Astrocyte (in vitro differentiated cells and primary cell): ENCODE measurements around the gene REG3G. TPM values are rescaled to one million over a fixed set of nuclear protein-coding genes. Genes with fewer than 3 reads are reported as not detected.
A peak's percentile ranks its signal among the peaks of the same experiment; 100 is the strongest.

Experiments
- DNase-seq: peaks from one replicate; pipeline ENCODE4 v3.0.0-alpha.2; 2010; ENCODE audit warnings: low read depth
- FAIRE-seq: peaks from 2 replicates; lab custom pipeline; 2011; peaks lifted over from hg19 to GRCh38; lab: Jason Lieb, UNC
- H2AFZ ChIP-seq: 2 replicates; pipeline ENCODE4 v1.6.0; 2012; ENCODE audit warnings: low read depth, low read length, inconsistent platforms
- H3K27ac ChIP-seq: 2 replicates; pipeline ENCODE4 v1.5.1; 2011; ENCODE audit warnings: low read depth, low read length, inconsistent platforms
- H3K27me3 ChIP-seq: 2 replicates; pipeline ENCODE4 v1.6.0; 2011; ENCODE audit warnings: low read length, inconsistent platforms; ENCODE audit not compliant: insufficient read depth
- H3K36me3 ChIP-seq: 2 replicates; pipeline ENCODE4 v1.5.1; 2011; ENCODE audit warnings: low read length, inconsistent platforms; ENCODE audit not compliant: insufficient read depth
- H3K4me1 ChIP-seq: 2 replicates; pipeline ENCODE4 v1.5.1; 2011; ENCODE audit warnings: low read length, inconsistent platforms; ENCODE audit not compliant: insufficient read depth
- H3K4me2 ChIP-seq: 2 replicates; pipeline ENCODE4 v1.6.0; 2012; ENCODE audit warnings: low read length, inconsistent platforms
- H3K4me3 ChIP-seq: 2 replicates; pipeline ENCODE4 v1.5.1; 2011; ENCODE audit warnings: low read depth, mild to moderate bottlenecking, low read length, inconsistent platforms; ENCODE audit not compliant: insufficient read depth
- H3K79me2 ChIP-seq: 2 replicates; pipeline ENCODE4 v1.6.0; 2012; ENCODE audit warnings: mild to moderate bottlenecking, low read length, inconsistent platforms; ENCODE audit not compliant: insufficient read depth
- H3K9ac ChIP-seq: 2 replicates; pipeline ENCODE4 v1.6.0; 2012; ENCODE audit warnings: mild to moderate bottlenecking, low read length, inconsistent platforms
- H3K9me3 ChIP-seq: 2 replicates; pipeline ENCODE4 v1.5.1; 2012; ENCODE audit warnings: low read depth, mild to moderate bottlenecking, low read length, inconsistent platforms; ENCODE audit not compliant: insufficient read depth
- H4K20me1 ChIP-seq: 2 replicates; pipeline ENCODE4 v1.6.0; 2012; ENCODE audit warnings: low read length, inconsistent platforms; ENCODE audit not compliant: insufficient read depth
- H3K27ac Mint-ChIP-seq: one replicate; pipeline ENCODE4 v1.8.0; 2021; ENCODE audit warnings: mild to moderate bottlenecking, mixed read lengths; ENCODE audit not compliant: unreplicated experiment
- H3K27me3 Mint-ChIP-seq: one replicate; pipeline ENCODE4 v1.8.0; 2021; ENCODE audit warnings: low read depth, mixed read lengths; ENCODE audit not compliant: unreplicated experiment
- H3K36me3 Mint-ChIP-seq: one replicate; pipeline ENCODE4 v1.8.0; 2021; ENCODE audit warnings: low read depth, mixed read lengths; ENCODE audit not compliant: unreplicated experiment
- H3K4me1 Mint-ChIP-seq: one replicate; pipeline ENCODE4 v1.8.0; 2021; ENCODE audit warnings: low read depth, mixed read lengths; ENCODE audit not compliant: unreplicated experiment
- H3K4me3 Mint-ChIP-seq: one replicate; pipeline ENCODE4 v1.8.0; 2021; ENCODE audit warnings: mild to moderate bottlenecking, moderate library complexity, mixed read lengths; ENCODE audit not compliant: unreplicated experiment
- H3K9me3 Mint-ChIP-seq: one replicate; pipeline ENCODE4 v1.8.0; 2021; ENCODE audit warnings: mild to moderate bottlenecking, mixed read lengths; ENCODE audit not compliant: unreplicated experiment
- EZH2 ChIP-seq: IDR thresholded peaks from 2 replicates; pipeline ENCODE4 v1.6.1; 2012; ENCODE audit warnings: mild to moderate bottlenecking, low read length, inconsistent platforms; ENCODE audit not compliant: insufficient read depth
- total RNA-seq: library from RNA; stranded (reverse); gene quantifications from 2 replicates; pipeline ENCODE4 v1.2.1, GENCODE V29; 2021
- TF ChIP-seq, protein P1 (sequence below): IDR thresholded peaks from 2 replicates; pipeline ENCODE4 v1.5.1; 2011; ENCODE audit warnings: low read depth, mild to moderate bottlenecking, inconsistent platforms, low read length, moderate library complexity; ENCODE audit not compliant: insufficient read depth

REG3G gene
- total RNA-seq, 1 donor from 2014 or later = not detected

DNA sequence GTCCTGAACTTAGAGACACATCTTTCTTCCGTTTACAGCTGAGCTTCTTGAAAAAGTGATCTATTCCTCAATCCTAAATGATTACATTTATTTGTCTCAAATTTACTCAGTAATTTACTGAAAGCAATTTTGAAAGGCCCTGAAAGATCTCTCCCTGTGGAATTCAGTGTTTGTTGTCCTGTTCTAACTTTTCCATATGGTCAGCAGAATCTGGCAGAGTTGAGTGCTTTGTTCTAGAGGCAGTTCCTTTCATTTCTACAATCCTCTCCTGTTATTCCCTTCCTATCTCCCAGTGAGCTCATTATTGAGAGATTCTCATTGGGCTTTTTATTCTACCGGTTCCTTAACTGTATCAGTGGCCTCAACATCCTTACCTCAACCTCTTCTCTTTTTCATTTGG, 36.5 kb upstream of the REG3G start:
- DNase-seq = no peak
- no peak for FAIRE-seq
- Mint-ChIP-seq H3K4me1 (peaks cover 5% of the 10 kb centered on the region), H3K36me3 (peaks cover 1% of the 10 kb centered on the region), H3K4me3 (no peak overlapping the region), H3K27ac (no peak overlapping the region), H3K27me3 (peaks cover 25% of the 10 kb centered on the region), H3K9me3 (no peaks in the 10 kb centered on the region)
- TF ChIP-seq, protein P1, sequence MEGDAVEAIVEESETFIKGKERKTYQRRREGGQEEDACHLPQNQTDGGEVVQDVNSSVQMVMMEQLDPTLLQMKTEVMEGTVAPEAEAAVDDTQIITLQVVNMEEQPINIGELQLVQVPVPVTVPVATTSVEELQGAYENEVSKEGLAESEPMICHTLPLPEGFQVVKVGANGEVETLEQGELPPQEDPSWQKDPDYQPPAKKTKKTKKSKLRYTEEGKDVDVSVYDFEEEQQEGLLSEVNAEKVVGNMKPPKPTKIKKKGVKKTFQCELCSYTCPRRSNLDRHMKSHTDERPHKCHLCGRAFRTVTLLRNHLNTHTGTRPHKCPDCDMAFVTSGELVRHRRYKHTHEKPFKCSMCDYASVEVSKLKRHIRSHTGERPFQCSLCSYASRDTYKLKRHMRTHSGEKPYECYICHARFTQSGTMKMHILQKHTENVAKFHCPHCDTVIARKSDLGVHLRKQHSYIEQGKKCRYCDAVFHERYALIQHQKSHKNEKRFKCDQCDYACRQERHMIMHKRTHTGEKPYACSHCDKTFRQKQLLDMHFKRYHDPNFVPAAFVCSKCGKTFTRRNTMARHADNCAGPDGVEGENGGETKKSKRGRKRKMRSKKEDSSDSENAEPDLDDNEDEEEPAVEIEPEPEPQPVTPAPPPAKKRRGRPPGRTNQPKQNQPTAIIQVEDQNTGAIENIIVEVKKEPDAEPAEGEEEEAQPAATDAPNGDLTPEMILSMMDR = no peak
- no peak for TF ChIP-seq EZH2
- Histone ChIP-seq H3K27me3 (peaks cover 9% of the 10 kb centered on the region), H3K4me2 (no peak overlapping the region), H3K4me1 (no peaks in the 10 kb centered on the region), H3K79me2 (no peaks in the 10 kb centered on the region), H2AFZ (no peak overlapping the region), H3K4me3 (no peak overlapping the region), H3K27ac (no peak overlapping the region), H3K9me3 (peaks cover 3% of the 10 kb centered on the region), H4K20me1 (no peaks in the 10 kb centered on the region), H3K36me3 (no peaks in the 10 kb centered on the region), H3K9ac (no peak overlapping the region)

DNA sequence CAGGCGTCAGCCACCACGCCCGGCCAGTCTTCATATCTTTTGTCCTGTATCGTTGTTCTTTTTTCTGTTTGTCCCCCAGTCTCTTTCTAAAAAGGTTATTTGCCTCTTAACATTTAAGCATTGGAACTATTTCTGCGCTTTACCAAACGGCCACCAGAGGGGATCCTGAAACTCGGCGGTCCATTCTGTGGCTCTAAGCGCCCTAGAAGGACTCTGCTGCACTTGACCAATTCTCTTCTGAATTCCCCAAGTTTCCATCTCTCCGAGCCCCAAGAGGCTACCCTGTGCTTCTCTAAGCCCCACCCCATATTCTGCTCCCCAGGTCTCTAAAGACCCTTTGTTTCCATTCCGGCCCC, 33.1 kb upstream of the REG3G start:
- H3K4me3 ChIP-seq = no peak overlapping the region
- peak overlapping the region; percentile 50 for H3K4me2 ChIP-seq
- Mint-ChIP-seq H3K27ac (no peak overlapping the region), H3K36me3 (peaks cover 1% of the 10 kb centered on the region), H3K9me3 (peaks cover 2% of the 10 kb centered on the region), H3K27me3 (peaks cover 42% of the 10 kb centered on the region), H3K4me3 (peak overlapping the region; percentile 84), H3K4me1 (peaks cover 5% of the 10 kb centered on the region)
- FAIRE-seq = no peak
- peaks cover 18% of the 10 kb centered on the region for H3K27me3 ChIP-seq
- no peak for DNase-seq
- H3K79me2 ChIP-seq = no peaks in the 10 kb centered on the region
- peaks cover 3% of the 10 kb centered on the region for H3K9me3 ChIP-seq
- H2AFZ ChIP-seq = peak overlapping the region; percentile 10
- no peaks in the 10 kb centered on the region for H3K36me3 ChIP-seq
- H3K4me1 ChIP-seq = no peaks in the 10 kb centered on the region
- TF ChIP-seq EZH2 = no peak
- TF ChIP-seq, protein P1 = peak; percentile 29
- H4K20me1 ChIP-seq = no peaks in the 10 kb centered on the region
- no peak overlapping the region for H3K9ac ChIP-seq
- no peak overlapping the region for H3K27ac ChIP-seq

DNA sequence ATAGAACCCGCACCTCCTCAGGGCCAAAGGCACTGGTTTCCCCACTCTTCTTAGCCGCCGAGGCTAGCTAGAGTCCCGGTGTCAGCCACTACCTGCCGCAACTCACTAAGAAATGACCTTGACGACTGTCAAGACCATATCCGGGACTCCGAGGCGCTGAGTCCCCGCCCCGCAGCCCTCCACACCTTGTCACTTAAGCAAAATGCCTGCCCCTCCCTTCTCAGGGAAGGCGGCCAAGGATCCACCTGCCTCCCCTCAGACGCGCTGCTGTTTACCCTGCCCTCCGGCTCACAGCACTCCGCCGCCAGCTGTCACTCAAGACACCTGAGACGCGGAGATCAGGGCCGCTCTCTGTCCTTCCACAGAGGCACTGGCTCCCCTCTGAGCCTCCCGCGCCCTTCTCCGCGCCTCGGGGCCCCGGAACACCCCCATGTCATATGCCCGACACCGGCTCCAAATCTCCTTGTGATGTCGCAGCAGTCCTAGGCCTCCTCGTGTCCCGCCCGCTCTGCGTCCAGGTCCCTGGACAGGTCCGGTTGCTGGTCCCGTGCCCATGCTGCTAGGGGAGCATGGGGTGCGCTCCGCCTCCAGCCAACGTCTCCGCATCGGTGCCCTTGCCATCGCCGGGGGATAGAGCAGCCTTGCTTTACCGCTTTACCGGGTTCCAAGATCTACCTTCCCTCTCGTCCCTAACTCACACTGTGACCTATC, 32.5 kb upstream of the REG3G start:
- Histone ChIP-seq H3K9me3 (peaks cover 3% of the 10 kb centered on the region), H3K36me3 (no peaks in the 10 kb centered on the region), H3K79me2 (no peaks in the 10 kb centered on the region), H3K4me3 (no peak overlapping the region), H2AFZ (peak overlapping the region; percentile 10), H3K4me1 (no peaks in the 10 kb centered on the region), H3K4me2 (peak overlapping the region; percentile 50), H3K9ac (no peak overlapping the region), H3K27me3 (peaks cover 18% of the 10 kb centered on the region), H3K27ac (no peak overlapping the region), H4K20me1 (no peaks in the 10 kb centered on the region)
- Mint-ChIP-seq H3K36me3 (peaks cover 1% of the 10 kb centered on the region), H3K4me3 (peak overlapping the region; percentile 84), H3K4me1 (peaks cover 5% of the 10 kb centered on the region), H3K9me3 (peaks cover 2% of the 10 kb centered on the region), H3K27me3 (peaks cover 45% of the 10 kb centered on the region), H3K27ac (no peak overlapping the region)
- FAIRE-seq = no peak
- TF ChIP-seq, protein P1 = peak; percentile 1
- TF ChIP-seq EZH2 = peak; percentile 84
- no peak for DNase-seq
